Activated CD4-positive, alpha-beta T cell treated with anti-CD3 and anti-CD28 coated beads, Interleukin-2, Interleukin-6, amounts not matched to agents 100 ng/mL and 50 ng/mL, durations not matched to agents 16 hours and 8 hours (primary cell): ENCODE results near the gene GRPEL1.
"Not testable (repeated sequence)": the region's sequence is repeated elsewhere in the genome, so short reads cannot be mapped to it uniquely, and the experiment has no call there.

ENCODE experiments used
- DNase-seq: peaks from one replicate; pipeline ENCODE4 v3.0.0-alpha.2; 2020

GRPEL1 gene

GRCh38 chr4:7089213-7089986, 21.5 kb upstream of the GRPEL1 start:
- no peak for DNase-seq

DNA sequence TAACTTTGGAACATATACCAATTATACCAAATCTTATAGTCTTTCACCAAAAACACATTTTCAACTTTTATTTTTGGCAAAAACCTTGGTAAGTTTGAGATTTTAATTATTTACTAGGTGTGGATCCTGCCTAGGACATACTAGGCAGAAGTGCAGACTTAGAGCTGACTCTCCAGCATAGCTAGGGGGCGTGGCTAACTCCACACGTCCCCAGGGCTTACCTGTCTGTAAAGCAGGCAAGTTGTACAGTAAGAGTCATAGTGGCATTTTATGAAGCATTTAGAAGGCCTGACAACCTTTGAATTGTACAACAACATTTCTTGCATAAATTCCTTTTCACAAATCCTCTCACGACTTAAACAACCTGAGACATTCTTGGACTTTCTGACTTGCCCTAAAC, 19.2 kb upstream of the GRPEL1 start:
- no peak for DNase-seq

- DNase-seq: no peak
These were observed 18.5 kb upstream of the GRPEL1 start for GRCh38 chr4:7086384-7086783.

- not testable (repeated sequence) for DNase-seq
These were observed 16.7 kb upstream of the GRPEL1 start for GRCh38 chr4:7084564-7084961.

- DNase-seq: no peak
These were observed 16.0 kb upstream of the GRPEL1 start for GRCh38 chr4:7083597-7084563.

- not testable (repeated sequence) for DNase-seq
These were observed 12.0 kb upstream of the GRPEL1 start for GRCh38 chr4:7079909-7080308.

- DNase-seq: not testable (repeated sequence)
These were observed 11.6 kb upstream of the GRPEL1 start for GRCh38 chr4:7079483-7079882.

GRCh38 chr4:7078025-7078424, 10.2 kb upstream of the GRPEL1 start:
- DNase-seq: no peak

- no peak for DNase-seq
These were observed 9.5 kb upstream of the GRPEL1 start for GRCh38 chr4:7077371-7077770.

DNA sequence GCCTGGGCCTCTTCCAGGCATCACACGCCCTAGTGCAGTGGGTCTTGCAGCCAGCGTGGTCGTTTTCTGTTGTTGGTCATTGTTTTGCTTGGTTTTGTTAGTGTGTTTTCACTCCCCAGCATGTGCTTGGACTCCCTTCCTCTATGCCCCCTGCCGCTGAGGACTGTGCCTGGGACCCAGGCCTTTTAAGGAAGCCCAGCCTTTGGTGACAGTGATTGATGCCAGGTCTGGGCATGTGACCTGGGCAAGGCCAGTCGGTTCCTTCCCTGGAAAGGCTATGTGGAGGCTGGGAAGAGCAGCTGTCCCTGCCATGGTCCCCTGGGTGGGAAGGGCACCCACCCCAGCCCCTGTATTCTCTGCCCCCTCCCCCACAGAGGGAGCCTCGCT, 8.8 kb upstream of the GRPEL1 start:
- DNase-seq: no peak

GRCh38 chr4:7075962-7076695, 8.3 kb upstream of the GRPEL1 start:
- no peak for DNase-seq

DNA sequence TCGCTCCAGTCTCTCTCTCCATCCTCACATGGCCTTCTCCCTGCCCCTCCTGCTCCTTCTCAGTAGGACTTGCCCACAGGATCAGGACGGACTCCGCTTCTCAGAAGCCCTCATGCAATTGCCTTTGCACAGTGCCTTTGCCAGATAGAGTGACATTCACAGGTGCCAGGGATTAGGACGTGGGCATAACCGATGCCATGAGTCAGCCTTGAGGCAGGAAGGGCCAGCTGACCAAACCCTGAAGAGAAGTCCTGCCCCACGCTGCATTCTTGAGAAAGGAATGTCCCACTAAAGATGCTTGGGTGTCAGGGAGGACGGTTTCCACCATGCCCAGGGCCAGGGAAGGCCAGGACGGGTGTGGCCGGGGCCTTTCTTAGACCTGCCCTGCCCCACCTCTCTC, 6.6 kb upstream of the GRPEL1 start:
- no peak for DNase-seq

DNA sequence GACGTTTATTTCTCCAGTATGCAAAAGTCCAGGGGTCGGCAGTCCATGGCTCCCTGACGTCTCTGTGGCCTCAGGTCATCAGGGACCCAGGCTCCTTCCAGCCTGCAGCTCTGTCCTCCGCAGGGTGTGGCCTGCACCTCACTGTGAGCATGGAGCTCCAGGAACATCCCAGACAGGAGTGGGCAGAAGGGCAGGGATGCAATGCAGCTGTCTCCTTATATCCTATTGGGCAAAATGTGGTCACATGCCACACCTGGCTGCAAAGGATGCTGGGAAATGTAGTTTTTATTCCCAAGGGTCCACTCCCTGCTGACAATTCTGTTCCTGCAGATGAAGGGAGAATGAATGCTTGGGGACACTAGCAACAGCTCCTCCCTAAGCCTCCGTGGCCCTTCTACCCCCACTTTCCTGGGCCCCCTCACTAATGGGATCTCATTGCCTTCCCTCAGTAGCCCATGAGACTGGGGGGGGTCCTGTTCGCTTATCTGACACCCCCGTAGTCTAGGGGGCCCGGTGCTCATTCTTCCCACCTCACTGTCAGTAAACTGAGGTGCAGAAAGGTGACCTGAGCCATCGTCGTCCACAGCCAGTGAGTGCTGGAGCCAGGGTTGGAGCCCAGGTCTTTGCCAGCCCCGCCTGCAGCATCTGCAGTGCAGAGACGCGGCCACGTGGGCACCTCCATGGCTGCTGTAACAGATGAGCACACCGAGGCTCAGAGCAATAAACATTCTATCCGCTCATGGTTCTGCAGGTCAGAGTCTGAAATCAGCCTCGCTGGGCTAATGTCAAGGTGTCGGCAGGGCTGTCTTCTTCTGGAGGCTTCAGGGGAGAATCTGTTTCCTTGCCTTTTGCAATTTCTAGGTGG, 5.9 kb upstream of the GRPEL1 start:
- peak; percentile 66 for DNase-seq

GRCh38 chr4:7073059-7073458, 5.2 kb upstream of the GRPEL1 start:
- no peak for DNase-seq

DNA sequence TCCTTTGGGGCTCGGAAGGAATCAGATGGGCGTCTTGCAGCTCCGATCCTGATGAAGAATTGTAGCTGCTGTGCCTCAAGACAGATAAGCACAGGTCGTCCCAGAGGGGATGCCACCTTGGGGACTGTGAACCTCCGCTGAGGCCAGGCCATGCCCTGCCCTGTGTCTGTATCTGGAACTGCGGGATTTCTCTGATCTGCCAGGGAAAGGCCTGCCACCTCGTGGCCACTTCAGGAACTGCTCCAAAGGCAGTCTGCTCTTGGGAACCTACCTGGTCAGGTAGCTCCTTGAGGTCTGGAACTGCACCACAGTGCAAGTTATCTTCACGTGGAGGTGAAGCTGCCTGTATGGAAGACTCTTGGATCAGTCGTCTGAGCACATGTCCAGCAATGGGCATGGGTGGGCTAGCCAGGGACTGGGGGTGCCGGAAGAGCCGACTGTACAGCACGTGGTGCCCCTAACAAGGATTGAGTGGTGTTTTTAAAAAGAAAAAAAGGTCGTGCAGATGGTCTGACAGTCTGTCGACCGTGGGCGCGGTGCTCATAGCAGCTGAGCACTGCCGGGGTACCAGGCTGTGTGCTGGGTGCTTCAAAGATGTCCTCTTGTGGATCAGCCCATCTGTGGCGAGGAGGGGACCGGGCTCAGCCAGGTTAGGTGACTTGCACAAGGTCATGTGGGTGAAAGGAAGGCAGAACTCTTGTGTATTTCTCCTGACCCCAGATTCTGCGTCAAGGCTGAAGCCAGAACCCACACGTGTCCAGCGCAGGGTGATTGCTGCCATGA, 3.1 kb upstream of the GRPEL1 start:
- peak; percentile 91 for DNase-seq

DNA sequence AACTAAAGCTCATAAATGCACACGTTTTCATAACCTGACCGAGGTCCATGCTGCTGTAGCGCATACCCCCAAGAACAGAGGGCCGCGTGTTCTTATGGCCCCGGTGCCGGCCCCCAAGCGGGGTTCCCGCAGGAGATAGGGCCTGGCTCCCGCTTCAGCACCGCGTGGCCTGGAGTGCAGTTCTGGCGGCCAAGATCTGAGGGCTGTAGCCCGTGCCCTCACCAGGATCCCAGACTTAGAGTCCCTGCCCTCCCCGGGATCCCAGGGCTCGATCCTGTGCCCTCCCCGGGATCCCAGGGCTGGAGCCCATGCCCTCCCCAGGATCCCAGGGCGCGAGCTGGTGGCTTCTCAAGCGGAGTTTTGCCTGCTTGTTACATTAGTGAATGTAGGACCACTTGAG, 1.0 kb upstream of the GRPEL1 start:
- DNase-seq: no peak

DNA sequence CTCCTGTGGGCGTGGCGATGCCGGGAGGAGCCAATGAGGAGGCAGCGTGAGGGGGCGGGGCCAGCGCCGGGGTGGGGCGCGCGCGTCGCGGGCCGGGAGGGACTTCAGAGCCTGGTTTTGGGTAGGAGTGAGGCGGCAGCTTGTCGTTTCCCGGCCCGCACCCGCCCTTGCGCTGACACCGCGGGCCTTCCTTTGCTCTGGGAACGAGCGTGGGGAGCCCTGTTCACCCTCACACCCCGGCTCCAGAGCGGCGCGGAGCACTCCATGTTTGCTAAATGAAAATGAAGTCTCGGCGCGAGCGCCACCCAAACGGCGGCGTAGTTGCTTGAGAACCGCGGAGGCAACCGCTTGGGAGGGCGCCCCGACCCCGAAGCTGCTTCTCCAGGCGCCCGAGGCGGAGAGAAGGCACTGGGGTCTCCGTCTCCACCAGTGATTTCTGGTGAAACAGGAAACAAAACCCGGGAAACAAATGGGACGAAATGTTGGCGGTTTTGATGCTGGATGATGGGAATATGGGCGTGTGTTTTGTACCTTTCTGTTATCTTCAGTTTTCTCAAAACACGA, 497 bp upstream of the GRPEL1 start:
- DNase-seq: no peak

GRCh38 chr4:7067126-7067451, 775 bp downstream of the GRPEL1 start:
- no peak for DNase-seq

GRCh38 chr4:7066493-7066892, 1.4 kb downstream of the GRPEL1 start:
- no peak for DNase-seq

- no peak for DNase-seq
These were observed 1.9 kb downstream of the GRPEL1 start for GRCh38 chr4:7066006-7066405.

DNA sequence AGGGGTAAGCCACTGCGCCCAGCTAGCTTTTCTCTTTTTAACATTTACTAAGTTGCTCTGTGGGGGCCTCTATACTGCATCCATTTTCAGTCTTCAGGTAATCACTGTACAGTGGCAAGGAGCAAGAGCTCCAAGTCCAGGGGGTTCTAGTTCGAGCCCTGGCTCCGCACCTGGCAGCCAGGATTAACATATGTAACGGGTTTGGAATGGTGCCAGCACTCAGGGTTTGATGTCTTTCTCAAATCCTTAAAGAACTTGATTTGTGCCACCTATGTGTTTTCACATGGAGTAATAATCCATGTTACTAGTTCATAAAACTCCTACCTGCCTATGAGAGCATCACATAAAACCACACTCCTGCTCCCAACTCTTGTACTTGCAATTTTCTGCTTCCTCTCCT, 4.5 kb downstream of the GRPEL1 start:
- no peak for DNase-seq
